Thyroid gland (tissue), 4 donors: ENCODE measurements around the gene COQ8A. TPM values are rescaled to one million over a fixed set of nuclear protein-coding genes. Genes with fewer than 3 reads are reported as not detected.
A peak's percentile ranks its signal among the peaks of the same experiment; 100 is the strongest.

Experiments used
- DNase-seq, 2 donors: peaks; one replicate each; pipeline ENCODE4 v3.0.0-alpha.2; 2019
- H3K27ac ChIP-seq, 3 donors: fragments of 200-600 bp; sonication (generic); 1 replicate in 2 of 3; 2 replicates in 1 of 3; pipeline ENCODE4 v1.5.1; 2016 to 2019; ENCODE audit warnings: mild to moderate bottlenecking in 1 of 3, moderate library complexity in 1 of 3
- H3K27me3 ChIP-seq: fragments of 200-600 bp; sonication (generic); one replicate; pipeline ENCODE4 v1.5.1; 2019
- H3K36me3 ChIP-seq, 2 donors: fragments of 200-600 bp; sonication (generic); one replicate each; pipeline ENCODE4 v1.5.1; 2016 to 2019
- H3K4me1 ChIP-seq, 2 donors: fragments of 200-600 bp; sonication (generic); one replicate each; pipeline ENCODE4 v1.5.1; 2017 to 2019
- H3K4me3 ChIP-seq, 3 donors: fragments of 200-600 bp; sonication (generic); replicated peaks in 1 of 3; 1 replicate in 2 of 3; 2 replicates in 1 of 3; pipeline ENCODE4 v1.5.1; 2016; ENCODE audit warnings: mild to moderate bottlenecking in 1 of 3
- H3K9me3 ChIP-seq: fragments of 200-600 bp; sonication (generic); one replicate; pipeline ENCODE4 v1.5.1; 2017
- POLR2A ChIP-seq, 2 donors: fragments of 450-650 bp; IDR thresholded peaks; one replicate each; pipeline ENCODE4 v1.6.1; 2017; ENCODE audit warnings: antibody characterized with exemption in 2 of 2, mild to moderate bottlenecking in 2 of 2, moderate library complexity in 1 of 2
- WGBS, 2 donors: methylation state at CpG; one replicate each; pipeline ENCODE4 v1.1.5; 2017; 5-methylcytosine and 5-hydroxymethylcytosine counted together
- intact Hi-C: fragments of 100-400 bp; cut with DNase I; formaldehyde crosslinking; loops from one replicate; pipeline ENCODE4 v1.15.1; 2023
- total RNA-seq, 4 donors: library from RNA; depleted of rRNA; stranded (reverse); fragments of >200 nt; gene quantifications; one replicate each; pipeline ENCODE4 v1.2.3, GENCODE V29; 2016
- TF ChIP-seq, protein P1 (sequence below), 6 experiments: fragments of 200-600 bp in 3 of 6; fragments of 450-650 bp in 3 of 6; sonication (generic) in 3 of 6; IDR thresholded peaks; one replicate each; pipeline ENCODE4 v1.5.1; 2016 to 2019; ENCODE audit warnings: antibody characterized with exemption in 6 of 6, mild to moderate bottlenecking in 2 of 6, inconsistent platforms in 1 of 6, moderate library complexity in 1 of 6

The COQ8A gene
- total RNA-seq, 4 donors from 2014 or later: 25.1 to 35.9 (median 30.1) TPM

DNA sequence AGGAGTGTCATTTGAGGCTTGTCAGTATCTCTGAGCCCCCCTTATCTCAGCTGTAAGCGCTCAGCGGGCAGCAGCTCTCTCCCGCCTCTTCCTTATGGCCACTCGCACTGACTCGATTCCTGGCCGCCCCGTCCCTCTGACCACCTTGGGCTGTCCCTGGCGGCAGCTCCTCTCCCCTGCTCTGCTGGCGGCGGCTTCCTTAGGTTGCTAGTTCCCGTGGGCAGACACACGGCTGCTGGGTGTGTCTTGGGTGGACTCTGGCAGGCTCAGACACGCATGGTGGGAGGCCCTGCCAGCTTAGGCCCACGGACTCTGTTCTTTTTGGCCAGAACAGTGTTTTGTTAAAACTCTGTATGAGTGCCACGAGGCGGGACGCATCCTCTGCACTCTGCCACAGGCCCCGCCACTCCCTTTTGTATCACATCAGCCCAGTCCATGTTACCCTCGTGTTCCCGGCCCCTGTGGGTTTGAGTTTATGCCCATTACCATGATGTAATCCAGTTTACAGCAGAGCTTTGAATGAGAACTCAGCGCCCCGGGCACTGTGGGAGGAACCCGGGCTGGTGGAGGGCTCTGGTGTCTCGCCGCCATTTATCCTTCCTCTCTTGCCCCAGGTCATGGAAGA, 45.9 kb downstream of the COQ8A start:
- H3K27me3 ChIP-seq: no peaks in the 10 kb centered on the region
- intact Hi-C loops: no loop called here
- H3K4me3 ChIP-seq: no peak overlapping the region
- peaks cover 0 to 5% of the 10 kb centered on the region in 2 donors for H3K36me3 ChIP-seq
- TF ChIP-seq, protein P1, sequence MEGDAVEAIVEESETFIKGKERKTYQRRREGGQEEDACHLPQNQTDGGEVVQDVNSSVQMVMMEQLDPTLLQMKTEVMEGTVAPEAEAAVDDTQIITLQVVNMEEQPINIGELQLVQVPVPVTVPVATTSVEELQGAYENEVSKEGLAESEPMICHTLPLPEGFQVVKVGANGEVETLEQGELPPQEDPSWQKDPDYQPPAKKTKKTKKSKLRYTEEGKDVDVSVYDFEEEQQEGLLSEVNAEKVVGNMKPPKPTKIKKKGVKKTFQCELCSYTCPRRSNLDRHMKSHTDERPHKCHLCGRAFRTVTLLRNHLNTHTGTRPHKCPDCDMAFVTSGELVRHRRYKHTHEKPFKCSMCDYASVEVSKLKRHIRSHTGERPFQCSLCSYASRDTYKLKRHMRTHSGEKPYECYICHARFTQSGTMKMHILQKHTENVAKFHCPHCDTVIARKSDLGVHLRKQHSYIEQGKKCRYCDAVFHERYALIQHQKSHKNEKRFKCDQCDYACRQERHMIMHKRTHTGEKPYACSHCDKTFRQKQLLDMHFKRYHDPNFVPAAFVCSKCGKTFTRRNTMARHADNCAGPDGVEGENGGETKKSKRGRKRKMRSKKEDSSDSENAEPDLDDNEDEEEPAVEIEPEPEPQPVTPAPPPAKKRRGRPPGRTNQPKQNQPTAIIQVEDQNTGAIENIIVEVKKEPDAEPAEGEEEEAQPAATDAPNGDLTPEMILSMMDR (IDR thresholded peaks at IDR 0.05): no peak
- no peak for TF ChIP-seq POLR2A (IDR thresholded peaks at IDR 0.05)
- 95% methylated on average over 22 to 25 of the region's 25 CpGs for WGBS, 2 donors
- no peaks in the 10 kb centered on the region for H3K9me3 ChIP-seq
- H3K27ac ChIP-seq: no peak overlapping the region
- H3K4me1 ChIP-seq: peaks cover 27 to 28% of the 10 kb centered on the region in 2 donors
- DNase-seq: no peak

DNA sequence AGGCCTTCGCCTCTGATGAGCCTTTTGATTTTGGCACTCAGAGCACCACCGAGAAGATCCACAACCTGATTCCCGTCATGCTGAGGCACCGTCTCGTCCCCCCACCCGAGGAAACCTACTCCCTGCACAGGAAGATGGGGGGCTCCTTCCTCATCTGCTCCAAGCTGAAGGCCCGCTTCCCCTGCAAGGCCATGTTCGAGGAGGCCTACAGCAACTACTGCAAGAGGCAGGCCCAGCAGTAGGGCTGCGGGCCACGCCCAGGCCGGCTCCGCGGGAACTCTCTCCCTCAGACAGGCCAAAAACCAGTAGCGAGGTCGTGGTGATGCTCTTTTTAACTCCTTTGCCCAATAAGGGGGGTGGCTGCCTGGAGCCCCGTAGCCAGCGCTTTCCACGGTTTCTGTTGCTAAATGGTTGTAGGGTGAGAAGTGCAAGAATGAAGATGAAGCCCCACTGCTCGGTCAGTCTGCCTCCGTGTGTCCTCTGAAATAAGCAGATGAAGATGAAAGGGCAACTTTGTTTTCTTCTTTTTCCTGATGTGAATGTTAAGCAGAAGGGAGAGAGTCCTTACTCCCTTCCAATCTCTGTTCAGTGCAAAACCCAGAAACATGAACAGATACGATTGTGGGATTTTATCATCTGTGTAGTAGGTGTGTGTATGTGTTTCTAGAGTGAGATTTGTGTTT, 46.5 kb downstream of the COQ8A start:
- Histone ChIP-seq H3K9me3 (no peaks in the 10 kb centered on the region), H3K27me3 (no peaks in the 10 kb centered on the region), H3K27ac (no peak overlapping the region), H3K4me1 (peaks cover 27 to 28% of the 10 kb centered on the region in 2 donors), H3K4me3 (no peak overlapping the region), H3K36me3 (peaks cover 0 to 5% of the 10 kb centered on the region in 2 donors)
- TF ChIP-seq, protein P1 (IDR thresholded peaks at IDR 0.05): no peak
- no peak for TF ChIP-seq POLR2A (IDR thresholded peaks at IDR 0.05)
- 88 to 92% methylated on average over 21 of the region's 21 CpGs for WGBS, 2 donors
- intact Hi-C loops: no loop called here
- no peak for DNase-seq

DNA sequence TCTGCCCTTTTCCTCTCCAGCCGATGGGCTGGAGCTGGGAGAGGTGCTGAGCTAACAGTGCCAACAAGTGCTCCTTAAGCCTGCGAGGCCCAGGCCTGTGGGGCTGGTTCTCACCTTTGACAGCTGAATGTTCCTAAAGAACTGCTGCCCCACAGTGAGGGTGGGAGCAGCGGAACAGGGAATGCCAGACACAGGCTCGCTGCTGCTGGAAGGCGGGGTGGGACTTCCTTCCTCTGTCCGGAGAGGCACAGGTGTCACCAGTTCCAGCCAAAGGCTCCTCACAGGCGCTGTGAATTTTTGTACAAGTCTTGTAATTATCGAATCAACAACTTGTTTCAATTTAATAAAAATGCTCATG, 47.1 kb downstream of the COQ8A start:
- DNase-seq: no peak
- no peaks in the 10 kb centered on the region for H3K27me3 ChIP-seq
- intact Hi-C loops: no loop called here
- peaks cover 27 to 28% of the 10 kb centered on the region in 2 donors for H3K4me1 ChIP-seq
- TF ChIP-seq, protein P1 (IDR thresholded peaks at IDR 0.05): no peak
- TF ChIP-seq POLR2A (IDR thresholded peaks at IDR 0.05): no peak
- no peaks in the 10 kb centered on the region for H3K9me3 ChIP-seq
- 87 to 90% methylated on average over 8 of the region's 8 CpGs for WGBS, 2 donors
- H3K27ac ChIP-seq: no peak overlapping the region
- no peak overlapping the region for H3K4me3 ChIP-seq
- peaks cover 0 to 5% of the 10 kb centered on the region in 2 donors for H3K36me3 ChIP-seq

DNA sequence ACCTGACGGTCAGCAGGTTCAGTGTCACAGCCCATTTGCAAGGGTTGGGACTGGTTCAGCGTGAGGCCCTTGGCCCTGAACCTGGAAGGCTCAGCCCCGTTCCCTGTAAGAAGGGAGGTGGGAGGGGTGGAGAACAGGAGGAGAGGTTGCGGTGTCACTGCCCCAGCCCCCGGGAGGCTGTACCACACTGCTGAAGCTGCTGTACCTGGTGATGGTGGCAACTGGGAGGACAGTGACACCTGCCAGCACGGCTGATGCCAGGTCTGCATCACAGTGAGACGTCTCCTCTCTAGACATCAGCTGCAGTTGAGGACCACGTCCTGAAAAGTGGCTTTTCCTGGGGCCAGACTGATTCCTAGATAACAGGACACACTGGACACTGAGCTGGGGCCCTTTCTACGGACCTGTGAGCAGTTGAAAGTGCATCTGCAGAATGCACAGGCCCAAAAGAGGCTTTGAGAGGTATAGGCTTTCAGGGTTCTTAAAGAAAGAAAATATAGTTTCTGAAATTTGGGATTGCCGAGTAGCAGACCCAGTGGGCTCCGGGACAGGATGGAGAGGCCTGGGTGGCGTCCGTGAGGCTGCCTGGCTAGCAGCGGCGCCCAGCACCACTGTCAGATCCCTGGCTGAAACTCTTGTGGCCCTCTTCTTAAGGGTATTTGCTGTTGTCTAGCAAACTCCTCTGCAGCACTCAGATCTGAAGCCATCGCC, 47.7 kb downstream of the COQ8A start:
- intact Hi-C loops: no loop called here
- DNase-seq: no peak

More for the DNA sequence above, 47.7 kb downstream of the COQ8A start:
- WGBS, 2 donors: 74 to 77% methylated on average over 10 to 14 of the region's 16 CpGs
- Histone ChIP-seq H3K36me3 (peaks cover 0 to 5% of the 10 kb centered on the region in 2 donors), H3K4me1 (peaks cover 27 to 28% of the 10 kb centered on the region in 2 donors), H3K9me3 (no peaks in the 10 kb centered on the region), H3K27me3 (no peaks in the 10 kb centered on the region), H3K4me3 (no peak overlapping the region), H3K27ac (peak overlapping the region in 1 of 3 donors; percentile 70)
- no peak for TF ChIP-seq POLR2A (IDR thresholded peaks at IDR 0.05)
- TF ChIP-seq, protein P1 (IDR thresholded peaks at IDR 0.05): no peak
